GM12878 (cell line): Measurements from ENCODE around the gene TMTC1. TPM values are rescaled to one million over a fixed set of nuclear protein-coding genes. Genes with fewer than 3 reads are reported as not detected.

Experiments used
- ATF2 ChIP-seq: IDR thresholded peaks from 2 replicates; pipeline ENCODE4 v1.6.1; 2012; ENCODE audit warnings: low read length, inconsistent platforms
- BCL3 ChIP-seq: IDR thresholded peaks from 2 replicates; pipeline ENCODE4 v1.6.1; 2011; ENCODE audit warnings: borderline replicate concordance, low read depth, mild to moderate bottlenecking, moderate library complexity, low read length; ENCODE audit not compliant: insufficient read depth, poor library complexity, severe bottlenecking
- CHD4 ChIP-seq: fragments of 200-600 bp; sonication (generic); IDR thresholded peaks from 2 replicates; pipeline ENCODE4 v1.6.1; 2016; ENCODE audit warnings: mild to moderate bottlenecking
- FOXK2 ChIP-seq: fragments of 450-650 bp; IDR thresholded peaks from 2 replicates; pipeline ENCODE4 v1.6.1; 2017; ENCODE audit warnings: mild to moderate bottlenecking, moderate library complexity
- HDAC2 ChIP-seq: fragments of 200-600 bp; sonication (generic); IDR thresholded peaks from 2 replicates; pipeline ENCODE4 v1.6.1; 2017
- HDGF ChIP-seq: fragments of 450-650 bp; IDR thresholded peaks from 2 replicates; pipeline ENCODE4 v1.6.1; 2016; ENCODE audit warnings: antibody characterized with exemption
- IRF4 ChIP-seq: IDR thresholded peaks from 2 replicates; pipeline ENCODE4 v1.6.1; 2011; ENCODE audit warnings: low read depth, low read length
- KDM1A ChIP-seq: fragments of 200-600 bp; sonication (generic); IDR thresholded peaks from 2 replicates; pipeline ENCODE4 v1.6.1; 2016; ENCODE audit warnings: borderline replicate concordance
- MEF2A ChIP-seq: IDR thresholded peaks from 2 replicates; pipeline ENCODE4 v1.6.1; 2011; ENCODE audit warnings: low read depth, mild to moderate bottlenecking, low read length, moderate library complexity; ENCODE audit not compliant: insufficient read depth
- MLLT1 ChIP-seq: fragments of 450-650 bp; IDR thresholded peaks from 2 replicates; pipeline ENCODE4 v1.6.1; 2016; ENCODE audit warnings: mild to moderate bottlenecking
- MXI1 ChIP-seq: fragments of 150-350 bp; IDR thresholded peaks from 2 replicates; pipeline ENCODE4 v1.6.1; 2011; ENCODE audit warnings: low read depth, mild to moderate bottlenecking, inconsistent platforms, low read length, improper control_type of control experiment
- MYC ChIP-seq: IDR thresholded peaks from 2 replicates; pipeline ENCODE4 v1.6.1; 2011; ENCODE audit warnings: mild to moderate bottlenecking, low read length, moderate library complexity, inconsistent platforms; ENCODE audit not compliant: insufficient read depth, insufficient replicate concordance, insufficient read length, severe bottlenecking
- NR2F1 ChIP-seq: fragments of 450-650 bp; conservative IDR thresholded peaks from 2 replicates; pipeline ENCODE4 v1.6.1; 2017; ENCODE audit warnings: mild to moderate bottlenecking
- POLR2A ChIP-seq: IDR thresholded peaks from 2 replicates; pipeline ENCODE4 v1.6.1; 2011; ENCODE audit warnings: low read depth, mild to moderate bottlenecking, low read length
- RB1 ChIP-seq: fragments of 450-650 bp; formaldehyde crosslinking; IDR thresholded peaks from 2 replicates; pipeline ENCODE4 v1.6.1; 2017; ENCODE audit warnings: mild to moderate bottlenecking, borderline replicate concordance
- RCOR1 ChIP-seq: conservative IDR thresholded peaks from 2 replicates; pipeline ENCODE4 v1.6.1; 2012; ENCODE audit warnings: low read depth, low read length, improper control_type of control experiment
- SREBF2 ChIP-seq: IDR thresholded peaks from 2 replicates; pipeline ENCODE4 v1.6.1; 2012; ENCODE audit warnings: mild to moderate bottlenecking, low read length
- TCF3 ChIP-seq: IDR thresholded peaks from 2 replicates; pipeline ENCODE4 v1.6.1; 2012; ENCODE audit warnings: low read depth, mild to moderate bottlenecking, low read length, borderline replicate concordance; ENCODE audit not compliant: insufficient read depth
- ZBED1 ChIP-seq: IDR thresholded peaks from 2 replicates; pipeline ENCODE4 v1.6.1; 2016; ENCODE audit warnings: borderline replicate concordance
- ZBTB33 ChIP-seq: fragments of 450-650 bp; IDR thresholded peaks from 2 replicates; pipeline ENCODE4 v1.6.1; 2017; ENCODE audit warnings: mild to moderate bottlenecking
- ZBTB40 ChIP-seq: fragments of 450-650 bp; IDR thresholded peaks from 2 replicates; pipeline ENCODE4 v1.6.1; 2016; ENCODE audit warnings: mild to moderate bottlenecking, moderate library complexity, borderline replicate concordance
- ZNF622 ChIP-seq: fragments of 450-650 bp; IDR thresholded peaks from 2 replicates; pipeline ENCODE4 v1.6.1; 2017; ENCODE audit warnings: mild to moderate bottlenecking, inconsistent platforms
- ZSCAN29 ChIP-seq: fragments of 450-650 bp; IDR thresholded peaks from 2 replicates; pipeline ENCODE4 v1.6.1; 2017; ENCODE audit warnings: mild to moderate bottlenecking, moderate library complexity
- polyA plus RNA-seq, 11 experiments: library from polyadenylated mRNA; depleted of rRNA in 4 of 11; unstranded in 6 of 11; stranded (reverse) in 5 of 11; fragments of >200 nt; fragmentation: Nextera tagmentation in 4 of 11; fragmentation: Illumina TruSeq in 1 of 11; extraction: Ambion mirVana in 4 of 11; extraction: Trizol in 1 of 11; gene quantifications; 1 replicate in 1 of 11; 2 replicates in 10 of 11; pipeline versions ENCODE4 v1.2.1 to v1.2.3, GENCODE V29; 2011 to 2016; ENCODE audit warnings: inconsistent platforms in 2 of 11, missing spikeins in 2 of 11, low read depth in 1 of 11
- total RNA-seq, 4 experiments: library from RNA; depleted of rRNA in 3 of 4; stranded (reverse); fragments of >200 nt in 3 of 4; fragmentation: Illumina TruSeq in 1 of 4; extraction: Trizol in 1 of 4; gene quantifications; 2 replicates each; pipeline versions ENCODE4 v1.2.1 to v1.2.3, GENCODE V29; 2013 to 2021

TMTC1 gene
- total and polyA plus RNA-seq, 10 of the 15 experiments (the other 5 are each of a cell fraction or from before 2014, with no cell fraction given), result 0.10 to 20.9 (median 0.57) TPM

GRCh38 chr12:29692237-29692636 is 91.5 kb downstream of the TMTC1 start (continued):
- TF ChIP-seq ZBTB40 (no peak; the same call in 1 of the 2 replicates), MEF2A (no peak), HDGF (no peak), ZNF622 (no peak), HDAC2 (no peak), IRF4 (peak; percentile 90; the same call in 1 of the 2 replicates), RCOR1 (no peak), ZBED1 (no peak), FOXK2 (no peak), CHD4 (no peak), KDM1A (no peak), BCL3 (no peak), SREBF2 (no peak), MXI1 (no peak), ATF2 (peak; percentile 34; the same call in 1 of the 2 replicates), ZBTB33 (no peak), POLR2A (no peak), TCF3 (no peak), ZSCAN29 (no peak), NR2F1 (peak; percentile 75), MLLT1 (no peak), MYC (no peak), RB1 (no peak)
